Putamen (tissue), 1 donor: ENCODE measurements around the gene EPB41L1.
"Not testable (repeated sequence)": the region's sequence is repeated elsewhere in the genome, so short reads cannot be mapped to it uniquely, and the experiment has no call there.

ENCODE experiments used
- DNase-seq: peaks from one replicate; pipeline ENCODE4 v3.0.0-alpha.2; 2016; ENCODE audit warnings: low spot score

EPB41L1 gene

GRCh38 chr20:36126836-36127527 lies 27.6 kb upstream of the EPB41L1 start:
- no peak for DNase-seq

GRCh38 chr20:36128463-36129159 lies 25.9 kb upstream of the EPB41L1 start:
- DNase-seq = no peak

GRCh38 chr20:36129160-36129543 lies 25.4 kb upstream of the EPB41L1 start:
- DNase-seq = no peak

GRCh38 chr20:36130390-36130789 lies 24.1 kb upstream of the EPB41L1 start:
- DNase-seq = no peak

GRCh38 chr20:36132802-36133211 lies 21.7 kb upstream of the EPB41L1 start:
- DNase-seq = no peak

GRCh38 chr20:36133821-36134220 lies 20.7 kb upstream of the EPB41L1 start:
- DNase-seq = no peak

GRCh38 chr20:36135159-36135558 lies 19.4 kb upstream of the EPB41L1 start:
- no peak for DNase-seq

- DNase-seq = no peak
Measured at GRCh38 chr20:36135821-36136220, 18.7 kb upstream of the EPB41L1 start.

- not testable (repeated sequence) for DNase-seq
Measured at GRCh38 chr20:36137313-36137712, 17.2 kb upstream of the EPB41L1 start.

GRCh38 chr20:36141310-36141709 lies 13.2 kb upstream of the EPB41L1 start:
- DNase-seq = no peak

GRCh38 chr20:36144336-36144735 lies 10.2 kb upstream of the EPB41L1 start:
- DNase-seq = no peak

GRCh38 chr20:36145877-36146707 lies 8.4 kb upstream of the EPB41L1 start:
- no peak for DNase-seq

- DNase-seq = no peak
Measured at GRCh38 chr20:36147690-36148089, 6.8 kb upstream of the EPB41L1 start.

GRCh38 chr20:36148439-36148838 lies 6.1 kb upstream of the EPB41L1 start:
- no peak for DNase-seq

GRCh38 chr20:36149012-36149411 lies 5.5 kb upstream of the EPB41L1 start:
- DNase-seq = no peak

GRCh38 chr20:36149469-36149868 lies 5.1 kb upstream of the EPB41L1 start:
- no peak for DNase-seq

GRCh38 chr20:36150489-36150846 lies 4.1 kb upstream of the EPB41L1 start:
- no peak for DNase-seq

GRCh38 chr20:36150847-36151539 lies 3.5 kb upstream of the EPB41L1 start:
- DNase-seq = no peak

GRCh38 chr20:36152261-36152660 lies 2.3 kb upstream of the EPB41L1 start:
- DNase-seq = no peak

GRCh38 chr20:36153204-36153603 lies 1.3 kb upstream of the EPB41L1 start:
- DNase-seq = no peak

GRCh38 chr20:36153736-36154699 lies 522 bp upstream of the EPB41L1 start:
- DNase-seq = peak; percentile 84
